Stimulated activated CD8-positive, alpha-beta memory T cell treated with anti-CD3 and anti-CD28 coated beads, Interleukin-15, amount 100 ng/mL, for 1 hour (primary cell): ENCODE results near the gene STX18.

ENCODE experiments used
- DNase-seq: peaks from one replicate; pipeline ENCODE4 v3.0.0-alpha.2; 2020; ENCODE audit warnings: low read depth

Gene STX18

DNA sequence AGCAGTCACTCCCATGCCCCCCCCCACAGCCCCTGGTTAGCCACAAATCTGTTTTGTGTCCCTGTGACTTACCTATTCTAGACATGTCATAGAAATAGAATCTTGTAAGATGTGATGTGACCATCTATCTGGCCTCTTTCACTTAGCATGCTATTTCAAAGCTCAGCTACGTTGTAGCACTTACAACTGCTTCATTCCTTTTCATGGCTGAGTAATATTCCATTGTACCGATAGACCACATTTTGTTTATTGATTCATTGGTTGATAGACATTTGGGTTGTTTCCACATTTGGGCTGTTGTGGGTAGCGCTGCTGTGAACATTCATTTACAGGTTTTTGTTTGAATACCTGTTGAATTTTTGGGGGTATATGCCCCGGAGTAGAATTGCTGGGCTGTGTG is 143.4 kb downstream of the STX18 start:
- DNase-seq = no peak

DNA sequence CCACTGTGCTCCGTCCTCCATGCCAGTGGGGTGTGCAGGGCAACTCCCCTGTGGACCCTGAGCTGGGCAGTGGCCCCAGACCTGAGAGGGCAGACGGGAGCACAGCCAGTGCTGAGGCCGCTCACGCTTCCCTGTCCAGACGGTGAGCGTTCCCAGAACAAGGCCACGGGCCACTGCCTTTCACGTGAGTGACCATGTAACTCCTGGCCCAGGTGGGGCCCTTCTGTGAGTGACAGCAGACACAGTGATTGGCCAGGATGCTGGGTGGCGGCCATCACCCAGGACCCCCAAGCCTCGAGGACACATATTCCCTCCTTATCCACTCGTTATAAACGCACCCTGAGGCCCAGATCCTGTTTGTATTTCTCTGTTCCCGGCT is 144.4 kb downstream of the STX18 start:
- no peak for DNase-seq

DNA sequence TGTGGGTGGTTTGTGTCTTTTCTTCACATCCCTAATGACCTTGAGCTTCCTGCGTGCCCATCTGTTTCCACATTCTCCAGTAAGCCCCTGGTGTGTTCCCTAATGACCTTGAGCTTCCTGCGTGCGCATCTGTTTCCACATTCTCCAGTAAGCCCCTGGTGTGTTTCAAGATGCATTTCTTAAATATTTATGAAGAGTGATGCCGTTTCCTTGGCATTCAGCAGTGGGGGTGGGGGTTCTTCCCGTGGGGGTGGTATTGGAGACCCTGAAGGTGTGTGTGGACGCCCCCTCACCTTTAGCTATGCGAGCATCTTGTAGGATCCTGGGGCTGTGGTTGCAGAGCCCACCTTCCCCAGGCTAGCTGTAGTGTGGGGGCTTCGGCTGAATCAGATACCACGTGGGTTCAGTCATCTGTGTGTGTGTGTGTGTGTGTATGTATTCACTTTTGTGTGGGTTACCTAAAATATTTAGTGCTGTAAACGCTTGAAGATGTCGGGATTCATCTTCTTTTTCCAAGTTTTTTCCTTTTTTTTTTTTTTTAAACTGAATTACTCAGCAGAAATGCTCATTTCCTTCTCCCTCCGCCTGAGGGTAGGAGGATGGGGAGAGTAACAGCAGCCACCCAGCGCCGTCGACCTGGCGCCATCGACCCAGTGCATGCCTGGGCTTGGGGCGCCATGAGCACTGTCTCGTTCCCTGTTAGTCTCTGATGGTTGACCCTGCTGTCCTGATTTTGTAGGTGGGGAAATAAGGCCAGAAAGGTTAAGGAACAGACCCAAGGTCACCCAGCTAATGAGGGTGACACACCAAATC is 145.0 kb downstream of the STX18 start:
- no peak for DNase-seq

DNA sequence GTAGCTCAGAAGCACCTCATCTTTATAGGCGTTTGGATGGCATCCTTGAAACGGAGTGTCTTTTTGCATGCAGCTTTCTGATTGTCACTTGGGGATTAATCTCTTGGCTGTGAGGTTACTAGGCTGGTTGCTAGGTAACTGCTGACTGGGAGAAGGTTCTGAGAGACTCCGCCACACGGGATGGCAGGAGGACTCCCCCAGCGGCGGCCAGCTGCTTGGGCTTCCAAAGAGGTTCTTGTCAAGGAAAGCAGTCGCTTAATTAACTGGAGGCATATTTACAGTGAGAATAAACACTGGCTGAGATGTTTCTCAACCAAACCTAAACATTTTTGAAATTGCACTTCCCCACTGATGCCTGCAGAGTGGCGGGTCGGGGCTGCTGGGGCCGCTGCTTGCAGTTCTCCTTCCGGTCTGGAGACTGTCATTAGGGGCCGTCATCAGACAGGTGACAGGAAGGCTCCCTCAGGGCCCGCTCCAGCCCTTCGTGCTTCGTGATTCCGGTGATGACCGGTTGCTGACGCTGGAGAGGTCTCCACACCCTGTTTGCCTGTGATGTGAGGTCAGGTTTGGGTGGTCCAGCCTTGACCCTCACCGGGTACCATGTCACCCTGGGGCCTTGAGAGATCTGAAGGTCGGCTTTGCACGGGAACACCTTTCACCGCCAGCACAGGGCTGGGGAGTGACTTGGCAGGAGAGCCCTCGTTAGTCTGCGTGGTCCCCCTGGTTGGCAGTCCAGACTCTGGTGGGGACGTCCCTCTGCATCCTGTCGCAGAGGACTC is 145.8 kb downstream of the STX18 start:
- DNase-seq = no peak

DNA sequence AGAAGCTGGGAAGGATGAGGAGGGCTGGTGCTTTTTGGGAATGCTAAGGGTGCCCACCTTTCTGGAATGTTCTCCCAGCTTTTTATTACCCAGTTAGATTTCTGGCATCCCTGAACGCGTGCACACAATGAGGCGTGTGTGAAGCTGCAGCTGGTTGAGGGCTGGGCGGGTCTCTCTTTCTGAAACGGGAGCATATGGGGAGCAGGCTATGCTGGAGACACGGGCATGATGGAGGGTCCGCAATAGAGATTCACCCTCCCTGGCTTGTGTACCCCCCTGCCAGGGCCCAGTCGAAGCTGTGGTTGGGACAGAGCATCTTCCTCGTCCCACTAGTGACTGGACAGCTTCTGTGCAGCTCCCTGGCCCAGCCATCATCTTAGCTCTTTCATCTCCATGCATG is 146.5 kb downstream of the STX18 start:
- no peak for DNase-seq

DNA sequence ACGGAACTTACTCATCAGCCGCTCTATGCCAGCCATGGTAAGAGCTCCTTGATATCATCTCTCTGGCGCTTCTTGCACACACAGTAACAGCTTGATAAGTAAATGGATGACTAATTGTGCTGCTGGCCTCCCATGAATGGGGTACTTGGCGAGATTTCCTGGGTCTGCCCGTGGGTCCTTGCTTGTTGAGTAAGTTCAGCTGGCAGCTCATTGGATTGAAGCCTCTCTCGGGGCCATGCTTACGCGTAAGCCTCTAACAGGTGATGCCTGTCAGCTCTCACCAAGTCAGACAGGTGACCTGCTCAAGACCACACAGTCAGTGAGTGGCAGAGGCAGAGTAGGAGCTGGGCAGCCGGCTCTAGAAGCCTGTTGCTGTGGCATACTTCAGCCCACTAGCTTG is 147.2 kb downstream of the STX18 start:
- DNase-seq = no peak

DNA sequence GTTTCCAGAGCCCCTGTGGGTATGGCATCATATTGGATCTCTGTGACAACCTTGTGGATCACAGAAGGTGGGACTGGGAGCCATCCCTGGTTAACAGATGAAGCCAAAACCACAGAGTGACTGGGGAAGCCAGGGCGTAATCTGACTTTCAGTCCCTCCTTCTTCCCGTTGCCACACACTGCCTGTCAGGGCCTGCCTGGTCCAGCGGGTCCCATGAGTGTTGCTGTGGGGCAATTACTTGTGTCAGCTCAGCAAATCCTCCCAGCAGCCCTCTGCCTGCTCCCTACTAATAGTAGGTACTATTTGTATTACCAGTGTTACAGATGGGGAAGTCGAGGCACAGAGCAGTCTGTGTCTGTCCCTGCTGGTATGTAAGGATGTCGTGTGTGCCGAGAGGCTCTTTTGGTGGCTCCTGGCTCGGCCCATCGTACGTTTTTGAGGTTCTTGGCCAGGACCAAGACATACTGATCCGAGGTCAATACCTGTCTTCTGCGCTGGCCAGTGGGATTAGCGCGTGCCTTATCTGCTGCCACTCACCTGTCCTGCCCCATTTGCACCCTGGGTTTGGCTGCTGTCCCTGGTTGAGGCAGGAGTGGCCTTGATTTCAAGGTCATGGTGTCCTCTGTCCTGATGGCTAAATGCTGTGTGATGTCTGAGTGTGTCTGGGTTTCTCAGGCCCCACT is 149.2 kb downstream of the STX18 start:
- DNase-seq = no peak

DNA sequence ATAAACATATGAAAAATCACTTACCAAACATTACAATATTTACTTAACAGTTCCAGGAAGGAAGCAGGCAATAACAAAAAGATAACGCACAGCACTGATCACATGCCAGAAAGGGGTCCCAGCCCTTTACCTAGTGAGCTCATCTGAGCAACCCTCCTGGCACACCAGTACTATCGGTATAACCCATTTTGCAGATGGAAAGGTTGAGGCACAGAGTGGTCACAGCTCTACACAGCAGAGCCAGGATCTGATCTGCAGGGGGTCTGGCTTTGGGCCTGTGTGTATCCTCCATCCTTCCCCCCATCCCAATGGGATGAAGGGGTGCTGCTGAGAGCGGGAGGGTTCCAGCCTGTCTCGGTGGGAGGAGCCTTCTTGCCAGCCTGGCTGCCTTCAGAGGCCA is 150.0 kb downstream of the STX18 start:
- DNase-seq = no peak

DNA sequence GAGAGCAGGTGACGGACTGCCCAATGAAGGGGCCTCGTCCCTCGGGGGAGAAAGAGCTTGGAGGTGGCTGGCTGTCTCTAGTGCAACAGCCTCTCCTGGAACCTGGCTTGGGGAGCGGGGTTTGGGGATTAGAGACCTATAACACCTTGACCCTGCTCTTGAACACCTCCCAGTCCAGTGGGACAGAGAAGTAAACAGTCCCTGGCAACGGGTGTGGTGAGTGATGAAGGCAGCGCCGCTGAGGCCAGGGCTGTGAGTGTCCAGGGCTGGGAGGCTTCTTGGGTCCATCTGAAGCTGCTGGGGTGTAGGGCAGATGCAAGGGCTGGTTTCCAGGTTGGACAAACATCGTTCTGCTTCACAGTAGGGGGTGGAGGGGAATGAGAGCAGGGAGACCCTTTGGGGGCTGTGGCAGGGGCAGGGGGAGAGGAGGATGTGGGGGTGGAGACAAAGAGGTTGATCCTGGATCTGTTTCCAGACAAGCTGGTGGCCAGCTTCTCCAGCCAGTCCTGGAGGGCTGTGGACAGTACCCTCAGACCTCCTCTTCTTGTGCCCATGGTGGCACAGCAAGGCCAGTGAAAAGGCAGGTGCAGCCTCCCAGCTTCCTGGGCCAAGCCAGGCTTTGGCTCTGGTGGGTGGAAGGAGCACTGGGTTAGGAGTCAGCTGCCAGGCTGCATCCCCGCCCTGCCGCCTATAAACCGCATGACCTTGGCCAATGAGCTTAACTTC is 151.2 kb downstream of the STX18 start:
- no peak for DNase-seq

DNA sequence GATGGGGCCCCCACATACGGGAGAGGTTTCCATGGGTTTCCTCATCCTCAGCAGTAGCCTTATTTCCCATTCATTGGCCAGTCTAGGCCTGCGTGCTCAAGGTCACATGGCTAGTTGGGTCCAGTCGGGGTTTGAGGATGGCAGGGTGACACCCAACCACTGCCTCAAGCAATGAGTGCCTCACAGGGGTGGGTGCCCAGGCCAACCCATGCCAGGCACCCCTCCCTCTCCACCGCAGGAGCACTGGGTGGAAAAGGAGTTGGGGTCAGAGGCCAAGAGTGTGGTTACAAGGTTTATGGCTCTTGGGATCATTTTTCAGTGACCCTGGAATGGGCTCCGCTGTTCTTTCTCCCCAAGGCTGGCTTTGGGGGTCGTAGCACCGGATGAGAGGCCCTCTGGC is 151.8 kb downstream of the STX18 start:
- DNase-seq = no peak

DNA sequence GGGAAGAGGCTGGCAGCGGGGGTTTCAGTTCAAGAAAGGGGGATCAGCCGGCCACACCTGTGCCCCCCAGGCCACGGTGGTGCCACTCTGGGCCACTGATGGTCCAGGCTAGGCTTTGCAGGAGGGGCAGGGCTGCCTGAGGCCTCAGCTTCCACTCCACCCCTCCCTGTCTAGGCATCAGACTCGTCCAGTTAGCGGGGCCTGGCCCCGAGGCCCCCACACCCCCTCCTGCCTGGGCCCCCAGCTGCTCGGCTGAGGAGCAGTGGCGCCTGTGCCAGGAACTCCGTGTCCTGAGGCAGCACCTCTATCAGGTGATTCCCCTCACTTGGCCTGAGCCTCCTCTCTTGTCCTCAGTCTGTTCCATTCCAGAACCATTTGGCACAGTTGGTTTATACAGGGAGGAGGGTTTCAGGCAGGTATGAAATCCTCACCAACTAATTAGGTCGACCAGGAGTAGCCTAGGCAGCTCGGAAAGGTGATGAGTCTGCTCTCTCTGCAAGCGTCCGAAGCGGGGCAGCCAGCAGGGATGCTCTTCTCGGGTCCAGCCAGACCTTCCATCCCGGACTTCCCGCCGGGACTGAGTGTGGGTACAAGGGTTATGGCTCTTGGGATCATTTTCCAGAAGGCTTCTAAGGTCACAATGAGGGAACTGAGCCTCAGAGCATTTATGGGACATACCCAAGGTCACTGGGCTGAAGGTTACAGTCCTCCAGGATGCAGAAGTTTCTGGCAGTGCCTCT is 152.8 kb downstream of the STX18 start:
- no peak for DNase-seq

DNA sequence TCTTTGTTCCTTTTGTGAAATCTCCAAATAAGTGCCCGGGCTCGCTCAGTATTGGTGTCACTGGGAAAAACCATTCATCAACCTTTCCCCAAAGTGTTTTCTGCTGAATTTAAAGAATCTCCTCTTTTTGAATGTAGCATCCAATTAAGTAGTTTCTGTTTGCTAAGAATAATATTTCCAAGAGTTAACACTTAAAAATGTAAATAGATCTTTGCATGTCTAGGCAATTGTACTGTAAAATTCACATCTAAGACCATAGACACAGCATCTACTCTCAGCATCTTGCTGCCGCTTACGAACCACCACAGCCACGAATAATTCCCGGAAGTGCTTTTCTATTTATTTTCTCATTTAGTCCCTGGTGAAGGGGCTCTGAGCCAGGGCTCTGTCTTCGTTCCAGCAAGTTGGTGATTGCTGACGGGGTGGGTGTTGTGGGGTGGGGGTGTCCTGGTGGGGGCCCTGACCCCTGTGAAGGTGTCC is 153.5 kb downstream of the STX18 start:
- no peak for DNase-seq

DNA sequence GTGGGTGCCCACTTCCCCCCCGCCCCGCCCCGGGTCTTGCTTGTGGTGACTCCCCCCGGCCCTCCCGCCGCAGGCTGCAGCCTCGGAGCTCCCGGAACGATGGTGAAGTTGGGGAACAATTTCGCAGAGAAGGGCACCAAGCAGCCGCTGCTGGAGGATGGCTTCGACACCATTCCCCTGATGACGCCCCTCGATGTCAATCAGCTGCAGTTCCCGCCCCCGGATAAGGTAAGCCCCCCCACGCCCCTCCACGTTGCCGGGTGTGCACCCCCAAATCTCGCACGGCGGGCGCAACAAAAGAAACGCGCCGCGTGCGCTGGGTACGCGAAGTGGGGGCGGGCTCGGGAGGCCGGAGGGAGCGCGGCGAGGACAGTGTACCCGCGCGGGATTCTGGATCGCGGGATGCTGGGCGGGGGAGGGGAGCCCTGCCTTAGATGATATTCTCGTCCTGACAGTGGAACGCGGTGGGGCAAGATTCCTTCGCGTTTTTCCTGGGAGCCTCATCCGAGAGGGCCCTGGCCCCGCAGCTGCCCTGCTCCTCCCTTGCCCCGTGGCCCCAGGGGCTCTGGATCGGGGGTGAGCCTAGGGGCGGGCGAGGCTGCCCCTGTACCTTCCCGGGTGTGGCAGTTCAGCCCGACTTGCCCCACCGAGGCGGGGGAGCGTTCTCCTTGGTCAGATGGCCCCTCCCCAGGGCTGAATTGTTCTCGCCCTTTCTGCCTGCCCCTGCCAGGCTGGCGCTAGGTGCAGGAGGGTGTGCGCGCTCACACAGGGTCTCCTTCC is 154.1 kb downstream of the STX18 start:
- DNase-seq = no peak

DNA sequence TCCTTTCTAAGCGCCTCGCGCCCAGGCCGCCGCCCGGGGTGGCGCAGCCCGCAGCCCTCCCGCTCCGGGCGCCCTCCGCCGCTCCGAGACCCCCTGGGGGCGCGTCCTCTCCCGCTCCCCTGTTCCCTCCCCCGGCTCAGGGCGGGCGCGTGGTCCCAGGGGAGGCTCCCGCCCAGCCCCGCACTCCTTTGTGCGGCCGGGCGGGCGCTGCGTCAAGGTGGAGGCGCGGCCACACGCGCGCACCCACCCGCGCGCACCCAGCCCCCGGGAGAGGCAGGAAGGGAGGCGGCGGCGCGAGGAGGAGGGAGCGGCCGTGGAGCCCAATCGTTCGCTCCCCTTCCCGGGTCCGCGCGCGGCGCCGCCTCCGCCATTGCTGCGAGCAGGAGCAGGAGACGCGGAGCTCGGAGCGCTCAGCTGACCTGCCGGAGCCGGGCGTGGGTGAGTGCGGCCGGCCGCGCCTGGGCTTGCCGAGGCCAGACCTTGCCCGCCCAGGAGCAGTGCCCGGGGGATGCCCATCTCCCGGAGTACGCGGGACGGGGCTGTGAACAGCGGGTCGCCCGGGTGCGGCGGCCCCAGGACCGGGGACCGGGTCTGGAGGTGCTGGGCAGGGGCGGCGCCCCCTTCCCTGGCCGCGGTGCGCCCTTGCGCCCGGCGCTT is 155.0 kb downstream of the STX18 start, which contains the start of gene NSG1:
TSS of gene NSG1 (plus strand) at position 367 of the 657 bp plus-strand sequence. CDS start 528 bp downstream, outside the sequence.
- no peak for DNase-seq

DNA sequence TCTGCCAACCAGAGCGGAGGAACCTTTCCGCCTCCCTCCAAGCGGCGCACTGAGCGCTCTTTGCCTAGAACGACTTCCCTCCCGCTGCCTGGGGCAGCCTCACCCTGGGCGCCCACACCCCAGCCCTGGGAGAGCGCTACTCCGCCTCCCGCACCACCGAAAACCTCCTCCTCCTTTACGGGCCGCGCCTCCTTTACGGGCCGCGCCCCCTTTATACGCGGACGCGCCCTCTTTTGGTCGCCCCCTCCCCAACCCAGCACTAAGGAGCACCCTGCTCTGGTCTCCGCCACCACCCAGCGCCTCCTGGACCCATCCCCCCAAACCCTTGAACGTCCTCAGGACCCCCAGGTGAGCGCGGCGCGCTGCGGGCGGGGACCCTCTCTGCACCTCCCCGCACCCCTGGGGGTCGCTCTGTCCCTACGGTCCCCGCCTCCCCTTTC is 155.5 kb downstream of the STX18 start:
- DNase-seq = no peak

DNA sequence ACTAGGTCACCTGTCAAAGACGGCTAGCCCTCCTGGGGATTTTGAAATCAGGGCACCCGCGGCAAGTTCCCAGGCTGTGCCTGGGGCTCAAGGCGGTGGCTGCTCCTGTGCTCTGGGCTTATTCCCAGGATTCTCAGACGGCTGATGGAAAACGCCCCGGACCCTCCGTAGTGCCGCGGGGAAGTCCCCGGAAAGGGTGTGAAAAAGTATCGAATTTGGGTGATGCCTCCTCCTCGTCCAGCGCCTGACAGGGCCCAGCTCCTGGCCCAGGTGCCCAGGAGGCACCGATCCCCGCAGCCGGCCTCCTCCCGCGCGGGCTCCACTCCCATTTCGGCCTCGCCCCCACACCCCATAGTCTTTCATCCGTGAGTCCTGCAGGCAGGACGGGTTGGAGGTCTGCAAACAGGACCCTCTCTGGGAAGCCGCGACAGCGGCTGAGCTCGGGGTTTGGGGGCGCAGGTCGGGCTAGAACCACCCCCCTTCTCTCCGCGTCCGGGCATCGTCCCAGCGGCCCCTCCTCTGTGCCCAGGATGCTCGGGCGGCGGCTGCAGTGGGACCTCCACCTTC is 156.0 kb downstream of the STX18 start:
- no peak for DNase-seq

DNA sequence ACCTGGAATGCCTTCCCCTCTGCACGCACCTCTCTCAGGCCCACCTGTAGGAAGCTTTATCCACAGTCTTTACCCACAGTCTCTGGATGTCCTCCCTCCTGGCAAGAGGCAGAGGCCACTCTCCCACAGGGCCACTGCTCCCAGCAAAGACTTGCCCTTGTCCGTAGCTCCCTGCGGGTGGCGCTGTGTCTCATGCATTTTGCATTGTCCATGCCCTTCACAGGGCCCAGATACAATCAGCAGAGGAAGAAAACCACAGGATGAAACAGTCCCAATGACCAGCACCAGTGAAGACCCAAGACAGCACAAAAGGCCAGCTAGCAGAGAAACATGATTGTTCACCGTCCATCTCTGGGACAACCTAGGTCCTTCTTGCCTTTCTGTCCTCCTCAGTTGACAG is 157.0 kb downstream of the STX18 start:
- DNase-seq = no peak

DNA sequence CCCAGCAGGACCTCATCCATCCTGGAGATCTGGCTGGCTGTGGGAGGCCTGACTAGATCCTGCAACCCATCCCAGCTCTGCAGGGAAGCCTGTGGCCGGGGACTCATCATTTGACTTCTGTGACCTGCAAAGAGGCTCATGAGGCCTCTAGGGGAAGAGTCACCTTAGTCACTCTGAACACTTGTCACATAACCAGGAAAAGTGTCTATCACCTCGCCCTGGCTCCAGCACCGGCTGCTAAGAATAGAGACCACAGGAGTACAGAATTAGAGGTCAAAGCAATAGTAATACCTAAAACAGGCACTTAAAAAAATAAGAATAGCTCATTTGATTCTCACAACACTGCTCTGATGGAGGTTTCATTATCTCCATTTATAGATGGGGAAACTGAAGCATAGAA is 158.8 kb downstream of the STX18 start:
- DNase-seq = no peak

DNA sequence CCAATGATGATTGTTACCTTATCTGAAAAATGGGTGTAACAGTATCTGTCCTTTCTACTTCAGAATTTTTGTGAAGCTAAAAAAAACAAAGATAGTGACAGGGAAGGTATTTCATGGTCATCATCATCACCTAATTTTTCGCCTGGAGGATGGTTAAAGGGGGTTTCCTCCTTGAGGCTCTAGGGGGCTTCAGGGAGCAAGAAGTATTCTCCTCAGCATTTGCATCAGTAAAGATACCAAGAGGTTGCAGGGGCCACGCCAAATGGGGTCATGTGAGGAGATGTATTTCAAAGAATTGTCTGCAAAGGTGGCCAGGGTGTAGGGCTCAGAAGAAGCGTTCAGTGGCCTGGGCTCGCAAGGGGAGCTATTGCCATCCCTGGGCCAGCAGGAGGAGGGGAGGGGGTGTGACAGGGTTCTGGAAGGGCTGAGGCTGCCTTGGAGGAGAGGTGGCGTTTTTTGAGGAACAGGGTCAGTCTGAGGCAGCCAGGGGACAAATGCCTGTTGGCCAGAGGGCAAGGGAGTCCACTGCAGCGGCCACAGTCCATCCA is 162.2 kb downstream of the STX18 start:
- DNase-seq = no peak
